ENCODE measurements around the gene KHSRP. TPM values are rescaled to one million over a fixed set of nuclear protein-coding genes. Genes with fewer than 3 reads are reported as not detected.
A peak's percentile ranks its signal among the peaks of the same experiment; 100 is the strongest.

KHSRP gene
- total RNA-seq, 1 experiment from 2014 or later = 671 TPM

- TF ChIP-seq CTCF (conservative IDR thresholded peaks at IDR 0.05; ENCODE audit: low read depth, low read length) (0 out of 2 replicates have a peak, but pooled peaks have one; percentile 21), EZH2 (IDR thresholded peaks at IDR 0.05; ENCODE audit: borderline replicate concordance, low read depth, low read length, poor library complexity, severe bottlenecking) (no peak)
- CTCF ChIA-PET = no interaction called here
- intact Hi-C loops (cut with micrococcal nuclease; ENCODE audit: unreplicated experiment) = no loop called here
- peaks cover 14% of the 10 kb centered on the region for H3K4me1 ChIP-seq (ENCODE audit: insufficient read depth, low read length, poor library complexity, severe bottlenecking)
- no TSS peak for BruUV-seq (replicated peaks)
- POLR2A ChIA-PET (ENCODE audit: low non-redundant PET) = no interaction called here
- no peaks in the 10 kb centered on the region for H3K9me3 ChIP-seq (ENCODE audit: low read depth, low read length, poor library complexity, severe bottlenecking)
- peak; percentile 99 for DNase-seq (ENCODE audit: low spot score)
- H3K27me3 ChIP-seq (replicated peaks; ENCODE audit: insufficient read depth, low read depth, low read length, poor library complexity) = no peaks in the 10 kb centered on the region
- H3K36me3 ChIP-seq (ENCODE audit: insufficient read depth, low read length, poor library complexity, severe bottlenecking) = peaks cover 30% of the 10 kb centered on the region
- peak within 1 kb of the TSS; percentile 70 for H3K4me3 ChIP-seq (ENCODE audit: low read depth, low read length, poor library complexity, severe bottlenecking)
- peak within 1 kb of the TSS; percentile 93 for H3K27ac ChIP-seq (ENCODE audit: low read depth, low read length, poor library complexity, severe bottlenecking)
Measured at GRCh38 chr19:6393074-6393982, 31.3 kb downstream of the KHSRP start, which contains the start of gene GTF2F1. Gene GTF2F1 (minus strand): TSS chr19:6393164. CDS start chr19:6392995, 169 bp downstream.

GRCh38 chr19:6392221-6393073 lies 32.2 kb downstream of the KHSRP start:
- TSS peak; percentile 72 for BruUV-seq (replicated peaks)
- TF ChIP-seq EZH2 (IDR thresholded peaks at IDR 0.05; ENCODE audit: borderline replicate concordance, low read depth, low read length, poor library complexity, severe bottlenecking) (no peak), CTCF (conservative IDR thresholded peaks at IDR 0.05; ENCODE audit: low read depth, low read length) (no peak)
- H3K36me3 ChIP-seq (ENCODE audit: insufficient read depth, low read length, poor library complexity, severe bottlenecking) = peaks cover 37% of the 10 kb centered on the region
- H3K9me3 ChIP-seq (ENCODE audit: low read depth, low read length, poor library complexity, severe bottlenecking) = no peaks in the 10 kb centered on the region
- ChIA-PET POLR2A (ENCODE audit: low non-redundant PET) (no interaction called here), CTCF (no interaction called here)
- no peaks in the 10 kb centered on the region for H3K27me3 ChIP-seq (replicated peaks; ENCODE audit: insufficient read depth, low read depth, low read length, poor library complexity)
- no peak for DNase-seq (ENCODE audit: low spot score)
- intact Hi-C loops (cut with micrococcal nuclease; ENCODE audit: unreplicated experiment) = no loop called here
- peak overlapping the region; percentile 93 for H3K27ac ChIP-seq (ENCODE audit: low read depth, low read length, poor library complexity, severe bottlenecking)
- peak overlapping the region; percentile 70 for H3K4me3 ChIP-seq (ENCODE audit: low read depth, low read length, poor library complexity, severe bottlenecking)
- H3K4me1 ChIP-seq (ENCODE audit: insufficient read depth, low read length, poor library complexity, severe bottlenecking) = peaks cover 14% of the 10 kb centered on the region

- Histone ChIP-seq H3K4me3 (ENCODE audit: low read depth, low read length, poor library complexity, severe bottlenecking) (no peak overlapping the region), H3K4me1 (ENCODE audit: insufficient read depth, low read length, poor library complexity, severe bottlenecking) (peaks cover 10% of the 10 kb centered on the region), H3K36me3 (ENCODE audit: insufficient read depth, low read length, poor library complexity, severe bottlenecking) (peaks cover 66% of the 10 kb centered on the region), H3K27me3 (replicated peaks; ENCODE audit: insufficient read depth, low read depth, low read length, poor library complexity) (no peaks in the 10 kb centered on the region), H3K9me3 (ENCODE audit: low read depth, low read length, poor library complexity, severe bottlenecking) (no peaks in the 10 kb centered on the region), H3K27ac (ENCODE audit: low read depth, low read length, poor library complexity, severe bottlenecking) (no peak overlapping the region)
- intact Hi-C loops (cut with micrococcal nuclease; ENCODE audit: unreplicated experiment) = no loop called here
- POLR2A ChIA-PET (ENCODE audit: low non-redundant PET) = no interaction called here
- no peak for DNase-seq (ENCODE audit: low spot score)
- CTCF ChIA-PET = no interaction called here
- no TSS peak for BruUV-seq (replicated peaks)
- TF ChIP-seq EZH2 (IDR thresholded peaks at IDR 0.05; ENCODE audit: borderline replicate concordance, low read depth, low read length, poor library complexity, severe bottlenecking) (no peak), CTCF (conservative IDR thresholded peaks at IDR 0.05; ENCODE audit: low read depth, low read length) (no peak)
Measured at GRCh38 chr19:6387372-6387771, 37.2 kb downstream of the KHSRP start.

Measured in A673 (cell line).